WERI-Rb-1 (cell line): ENCODE results near the gene FOXO4.

Source experiments
- DNase-seq: peaks from one replicate; pipeline ENCODE4 v3.0.0-alpha.2; 2020
- H3K27ac ChIP-seq: fragments of 250-450 bp; sonication (Bioruptor Pico); 2 replicates; pipeline ENCODE4 v1.5.1; 2020; ENCODE audit warnings: mild to moderate bottlenecking, moderate library complexity
- H3K27me3 ChIP-seq: fragments of 250-450 bp; sonication (Bioruptor Pico); 2 replicates; pipeline ENCODE4 v1.5.1; 2021; ENCODE audit warnings: mild to moderate bottlenecking, low read depth, moderate library complexity; ENCODE audit not compliant: insufficient read depth, severe bottlenecking
- H3K36me3 ChIP-seq: fragments of 250-450 bp; sonication (Bioruptor Pico); 2 replicates; pipeline ENCODE4 v1.5.1; 2020; ENCODE audit warnings: mild to moderate bottlenecking, moderate library complexity
- H3K4me3 ChIP-seq: 2 replicates; pipeline ENCODE4 v1.5.1; 2011; ENCODE audit warnings: low read depth, mild to moderate bottlenecking, control low read depth, low read length
- H3K9me3 ChIP-seq: fragments of 250-450 bp; sonication (Bioruptor Pico); 2 replicates; pipeline ENCODE4 v1.5.1; 2021; ENCODE audit warnings: mild to moderate bottlenecking, moderate library complexity; ENCODE audit not compliant: severe bottlenecking
- CTCF ChIP-seq: IDR thresholded peaks from 2 replicates; pipeline ENCODE4 v1.5.1; 2011; ENCODE audit warnings: low read depth, mild to moderate bottlenecking, control low read depth, inconsistent platforms, low read length

The FOXO4 gene

GRCh38 chrX:71060127-71060526 is 35.5 kb upstream of the FOXO4 start:
- Histone ChIP-seq H3K27me3 (no peaks in the 10 kb centered on the region), H3K27ac (no peak overlapping the region), H3K9me3 (no peaks in the 10 kb centered on the region), H3K36me3 (peaks cover 3% of the 10 kb centered on the region; the same call in 1 of the 2 replicates), H3K4me3 (no peak overlapping the region)
- DNase-seq, result no peak
- TF ChIP-seq CTCF, result no peak

- TF ChIP-seq CTCF, result no peak
- no peaks in the 10 kb centered on the region for H3K9me3 ChIP-seq
- H3K27ac ChIP-seq, result peak overlapping the region; percentile 84; the same call in 1 of the 2 replicates
- DNase-seq, result no peak
- no peaks in the 10 kb centered on the region for H3K27me3 ChIP-seq
- H3K4me3 ChIP-seq, result peak overlapping the region; percentile 54
- no peaks in the 10 kb centered on the region for H3K36me3 ChIP-seq
These were observed 28.6 kb upstream of the FOXO4 start for GRCh38 chrX:71067089-71067488.

GRCh38 chrX:71067712-71068043 is 28.0 kb upstream of the FOXO4 start:
- H3K36me3 ChIP-seq, result no peaks in the 10 kb centered on the region
- peak overlapping the region; percentile 54 for H3K4me3 ChIP-seq
- peak overlapping the region; percentile 84 for H3K27ac ChIP-seq
- no peaks in the 10 kb centered on the region for H3K9me3 ChIP-seq
- no peak for TF ChIP-seq CTCF
- H3K27me3 ChIP-seq, result no peaks in the 10 kb centered on the region
- DNase-seq, result no peak

- Histone ChIP-seq H3K27me3 (no peaks in the 10 kb centered on the region), H3K36me3 (no peaks in the 10 kb centered on the region), H3K9me3 (no peaks in the 10 kb centered on the region), H3K27ac (peak within 1 kb of the TSS; percentile 84), H3K4me3 (peak within 1 kb of the TSS; percentile 54)
- DNase-seq, result peak; percentile 91
- TF ChIP-seq CTCF, result no peak
These were observed 27.4 kb upstream of the FOXO4 start, which contains the start of gene SNX12 for GRCh38 chrX:71068044-71068918. Gene SNX12 (minus strand): TSS chrX:71068334. CDS start chrX:71068306, 28 bp downstream.

GRCh38 chrX:71070531-71070930 is 25.1 kb upstream of the FOXO4 start:
- Histone ChIP-seq H3K27me3 (peaks cover 4% of the 10 kb centered on the region), H3K27ac (no peak overlapping the region), H3K36me3 (no peaks in the 10 kb centered on the region), H3K4me3 (no peak overlapping the region), H3K9me3 (no peaks in the 10 kb centered on the region)
- no peak for DNase-seq
- no peak for TF ChIP-seq CTCF
